Measurements from ENCODE around the gene TMEM212. TPM values are rescaled to one million over a fixed set of nuclear protein-coding genes. Genes with fewer than 3 reads are reported as not detected.

TMEM212 gene
- total RNA-seq, 1 donor from 2014 or later = not detected

GRCh38 chr3:171824824-171825221 is 18.3 kb upstream of the TMEM212 start:
- no peak overlapping the region for H3K4me3 Mint-ChIP-seq (ENCODE audit: unreplicated experiment)
- no peak for TF ChIP-seq CTCF (IDR thresholded peaks at IDR 0.05; ENCODE audit: partially characterized antibody, unreplicated experiment)
- peaks cover 3% of the 10 kb centered on the region for H3K27me3 Mint-ChIP-seq (ENCODE audit: unreplicated experiment)
- H3K36me3 Mint-ChIP-seq (ENCODE audit: unreplicated experiment) = no peaks in the 10 kb centered on the region
- peaks cover 30% of the 10 kb centered on the region for H3K4me1 Mint-ChIP-seq (ENCODE audit: low read depth, unreplicated experiment)
- H3K9me3 Mint-ChIP-seq (ENCODE audit: unreplicated experiment) = peaks cover 5% of the 10 kb centered on the region
- H3K27ac Mint-ChIP-seq (ENCODE audit: unreplicated experiment) = no peak overlapping the region
- DNase-seq = no peak

GRCh38 chr3:171825222-171825828 is 17.8 kb upstream of the TMEM212 start:
- no peak overlapping the region for H3K27ac Mint-ChIP-seq (ENCODE audit: unreplicated experiment)
- no peaks in the 10 kb centered on the region for H3K36me3 Mint-ChIP-seq (ENCODE audit: unreplicated experiment)
- no peak overlapping the region for H3K4me3 Mint-ChIP-seq (ENCODE audit: unreplicated experiment)
- peaks cover 8% of the 10 kb centered on the region for H3K27me3 Mint-ChIP-seq (ENCODE audit: unreplicated experiment)
- TF ChIP-seq CTCF (IDR thresholded peaks at IDR 0.05; ENCODE audit: partially characterized antibody, unreplicated experiment) = no peak
- DNase-seq = no peak
- peaks cover 10% of the 10 kb centered on the region for H3K9me3 Mint-ChIP-seq (ENCODE audit: unreplicated experiment)
- peaks cover 32% of the 10 kb centered on the region for H3K4me1 Mint-ChIP-seq (ENCODE audit: low read depth, unreplicated experiment)

GRCh38 chr3:171827385-171827784 is 15.8 kb upstream of the TMEM212 start:
- peaks cover 41% of the 10 kb centered on the region for H3K4me1 Mint-ChIP-seq (ENCODE audit: low read depth, unreplicated experiment)
- H3K36me3 Mint-ChIP-seq (ENCODE audit: unreplicated experiment) = no peaks in the 10 kb centered on the region
- no peak for DNase-seq
- peaks cover 8% of the 10 kb centered on the region for H3K9me3 Mint-ChIP-seq (ENCODE audit: unreplicated experiment)
- no peak overlapping the region for H3K4me3 Mint-ChIP-seq (ENCODE audit: unreplicated experiment)
- H3K27me3 Mint-ChIP-seq (ENCODE audit: unreplicated experiment) = peaks cover 9% of the 10 kb centered on the region
- no peak for TF ChIP-seq CTCF (IDR thresholded peaks at IDR 0.05; ENCODE audit: partially characterized antibody, unreplicated experiment)
- no peak overlapping the region for H3K27ac Mint-ChIP-seq (ENCODE audit: unreplicated experiment)

- TF ChIP-seq CTCF (IDR thresholded peaks at IDR 0.05; ENCODE audit: partially characterized antibody, unreplicated experiment) = no peak
- no peak overlapping the region for H3K27ac Mint-ChIP-seq (ENCODE audit: unreplicated experiment)
- H3K36me3 Mint-ChIP-seq (ENCODE audit: unreplicated experiment) = no peaks in the 10 kb centered on the region
- peaks cover 41% of the 10 kb centered on the region for H3K4me1 Mint-ChIP-seq (ENCODE audit: low read depth, unreplicated experiment)
- H3K27me3 Mint-ChIP-seq (ENCODE audit: unreplicated experiment) = peaks cover 9% of the 10 kb centered on the region
- H3K4me3 Mint-ChIP-seq (ENCODE audit: unreplicated experiment) = no peak overlapping the region
- DNase-seq = no peak
- H3K9me3 Mint-ChIP-seq (ENCODE audit: unreplicated experiment) = peaks cover 8% of the 10 kb centered on the region
Observed at GRCh38 chr3:171827836-171828458, 15.2 kb upstream of the TMEM212 start.

Measured in glutamatergic neuron (in vitro differentiated cells).